Nephron (organoid): ENCODE data around the gene ARHGAP33.

Source experiments
- H3K27ac Mint-ChIP-seq, 3 experiments: 2 replicates each; pipeline ENCODE4 v1.8.0; 2020; ENCODE audit warnings: mixed read lengths in 3 of 3, mild to moderate bottlenecking in 2 of 3, moderate library complexity in 1 of 3
- H3K27me3 Mint-ChIP-seq: 2 replicates; pipeline ENCODE4 v1.8.0; 2021; ENCODE audit warnings: low read depth, mild to moderate bottlenecking, moderate library complexity, mixed read lengths
- H3K36me3 Mint-ChIP-seq: 2 replicates; pipeline ENCODE4 v1.8.0; 2020; ENCODE audit warnings: low read depth, mixed read lengths
- H3K4me1 Mint-ChIP-seq: 2 replicates; pipeline ENCODE4 v1.8.0; 2020; ENCODE audit warnings: mixed read lengths
- H3K4me3 Mint-ChIP-seq, 3 experiments: 2 replicates each; pipeline ENCODE4 v1.8.0; 2020; ENCODE audit warnings: mild to moderate bottlenecking in 3 of 3, mixed read lengths in 3 of 3, moderate library complexity in 2 of 3
- H3K9me3 Mint-ChIP-seq: 2 replicates; pipeline ENCODE4 v1.8.0; 2020; ENCODE audit warnings: mixed read lengths
- CTCF ChIP-seq, 3 experiments: fragments of 200-600 bp; sonication (generic); IDR thresholded peaks; one replicate each; pipeline ENCODE4 v1.5.0; 2021; ENCODE audit warnings: antibody characterized with exemption in 3 of 3; ENCODE audit not compliant: unreplicated experiment in 3 of 3

ARHGAP33 gene

GRCh38 chr19:35780058-35780457 is 4.7 kb downstream of the ARHGAP33 start:
- Mint-ChIP-seq H3K27ac (no peak overlapping the region), H3K4me3 (no peak overlapping the region), H3K9me3 (no peaks in the 10 kb centered on the region), H3K4me1 (peaks cover 18% of the 10 kb centered on the region), H3K27me3 (peaks cover 6% of the 10 kb centered on the region), H3K36me3 (peaks cover 30% of the 10 kb centered on the region)
- no peak for TF ChIP-seq CTCF (IDR thresholded peaks at IDR 0.05; ENCODE audit: unreplicated experiment in 3 of 3)

GRCh38 chr19:35780717-35781116 is 5.4 kb downstream of the ARHGAP33 start:
- TF ChIP-seq CTCF (IDR thresholded peaks at IDR 0.05; ENCODE audit: unreplicated experiment in 3 of 3), result no peak
- Mint-ChIP-seq H3K9me3 (no peaks in the 10 kb centered on the region), H3K4me3 (no peak overlapping the region), H3K27ac (no peak overlapping the region), H3K36me3 (peaks cover 33% of the 10 kb centered on the region), H3K27me3 (peaks cover 6% of the 10 kb centered on the region), H3K4me1 (peaks cover 16% of the 10 kb centered on the region)

GRCh38 chr19:35781650-35782049 is 6.3 kb downstream of the ARHGAP33 start:
- H3K4me3 Mint-ChIP-seq, result no peak overlapping the region
- peaks cover 34% of the 10 kb centered on the region for H3K36me3 Mint-ChIP-seq
- TF ChIP-seq CTCF (IDR thresholded peaks at IDR 0.05; ENCODE audit: unreplicated experiment in 3 of 3), result no peak
- H3K4me1 Mint-ChIP-seq, result peaks cover 14% of the 10 kb centered on the region
- no peaks in the 10 kb centered on the region for H3K9me3 Mint-ChIP-seq
- H3K27ac Mint-ChIP-seq, result no peak overlapping the region
- peaks cover 6% of the 10 kb centered on the region for H3K27me3 Mint-ChIP-seq

GRCh38 chr19:35782589-35782988 is 7.2 kb downstream of the ARHGAP33 start:
- Mint-ChIP-seq H3K4me3 (no peak overlapping the region), H3K9me3 (no peaks in the 10 kb centered on the region), H3K27me3 (peaks cover 6% of the 10 kb centered on the region), H3K36me3 (peaks cover 31% of the 10 kb centered on the region), H3K4me1 (peaks cover 4% of the 10 kb centered on the region), H3K27ac (no peak overlapping the region)
- no peak for TF ChIP-seq CTCF (IDR thresholded peaks at IDR 0.05; ENCODE audit: unreplicated experiment in 3 of 3)

GRCh38 chr19:35783469-35784434 is 8.4 kb downstream of the ARHGAP33 start:
- peaks cover 6% of the 10 kb centered on the region for H3K27me3 Mint-ChIP-seq
- peaks cover 31% of the 10 kb centered on the region for H3K36me3 Mint-ChIP-seq
- no peaks in the 10 kb centered on the region for H3K9me3 Mint-ChIP-seq
- H3K4me3 Mint-ChIP-seq, result no peak overlapping the region
- peak overlapping the region in 1 of 3 experiments; percentile 43 for H3K27ac Mint-ChIP-seq
- no peaks in the 10 kb centered on the region for H3K4me1 Mint-ChIP-seq
- peak in 1 of 3 experiments; percentile 7 for TF ChIP-seq CTCF (IDR thresholded peaks at IDR 0.05; ENCODE audit: unreplicated experiment in 3 of 3)
